Measurements from ENCODE around the gene MEGF11.

The MEGF11 gene

DNA sequence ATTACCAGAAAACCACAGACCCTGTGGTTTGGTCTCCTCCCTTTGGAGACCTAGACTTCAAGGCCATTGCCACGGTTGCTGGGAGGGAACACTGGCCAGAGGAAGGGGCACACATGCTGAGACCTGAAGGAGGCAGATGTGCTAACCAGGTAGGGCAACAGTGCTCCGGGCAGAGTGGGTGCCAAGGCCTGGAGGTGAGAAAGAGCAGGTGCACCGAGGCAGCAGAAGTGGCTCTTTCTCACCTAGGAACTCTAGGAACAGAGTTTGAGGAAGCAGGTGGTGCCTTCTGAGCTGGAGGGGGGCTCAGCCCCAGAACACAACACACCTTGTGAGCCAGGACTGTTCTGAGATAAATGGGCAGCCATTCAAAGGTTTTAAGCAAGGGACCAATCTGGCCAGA lies 106.1 kb downstream of the MEGF11 start:
- DNase-seq (ENCODE audit: low read depth) = no peak
- TF ChIP-seq, protein P1, sequence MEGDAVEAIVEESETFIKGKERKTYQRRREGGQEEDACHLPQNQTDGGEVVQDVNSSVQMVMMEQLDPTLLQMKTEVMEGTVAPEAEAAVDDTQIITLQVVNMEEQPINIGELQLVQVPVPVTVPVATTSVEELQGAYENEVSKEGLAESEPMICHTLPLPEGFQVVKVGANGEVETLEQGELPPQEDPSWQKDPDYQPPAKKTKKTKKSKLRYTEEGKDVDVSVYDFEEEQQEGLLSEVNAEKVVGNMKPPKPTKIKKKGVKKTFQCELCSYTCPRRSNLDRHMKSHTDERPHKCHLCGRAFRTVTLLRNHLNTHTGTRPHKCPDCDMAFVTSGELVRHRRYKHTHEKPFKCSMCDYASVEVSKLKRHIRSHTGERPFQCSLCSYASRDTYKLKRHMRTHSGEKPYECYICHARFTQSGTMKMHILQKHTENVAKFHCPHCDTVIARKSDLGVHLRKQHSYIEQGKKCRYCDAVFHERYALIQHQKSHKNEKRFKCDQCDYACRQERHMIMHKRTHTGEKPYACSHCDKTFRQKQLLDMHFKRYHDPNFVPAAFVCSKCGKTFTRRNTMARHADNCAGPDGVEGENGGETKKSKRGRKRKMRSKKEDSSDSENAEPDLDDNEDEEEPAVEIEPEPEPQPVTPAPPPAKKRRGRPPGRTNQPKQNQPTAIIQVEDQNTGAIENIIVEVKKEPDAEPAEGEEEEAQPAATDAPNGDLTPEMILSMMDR (IDR thresholded peaks at IDR 0.05; ENCODE audit: low read depth, low read length, missing control alignments) = no peak
- H3K4me3 ChIP-seq (ENCODE audit: low read depth, low read length) = no peak overlapping the region

DNA sequence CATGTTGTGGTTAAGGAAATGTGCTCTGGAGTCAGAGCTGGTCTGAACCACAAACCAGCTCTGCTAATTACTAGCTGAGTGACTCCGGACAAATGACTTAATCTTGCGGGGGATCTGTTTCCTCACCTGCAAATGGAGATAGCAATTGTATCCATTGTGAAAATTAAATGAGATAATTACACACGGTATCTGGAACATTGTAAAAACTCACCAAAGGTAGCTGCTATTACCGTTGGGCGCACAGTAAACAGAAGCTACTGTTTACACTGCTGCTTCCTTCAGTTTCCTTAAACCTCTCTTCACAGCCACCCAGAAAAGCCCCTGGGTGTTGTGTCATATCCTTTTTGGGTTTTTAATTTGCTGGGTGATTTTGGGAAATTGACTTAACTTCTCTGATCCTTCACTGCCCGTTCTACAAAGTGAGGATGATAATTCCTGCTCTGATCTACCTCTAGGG lies 107.8 kb downstream of the MEGF11 start:
- TF ChIP-seq, protein P1 (IDR thresholded peaks at IDR 0.05; ENCODE audit: low read depth, low read length, missing control alignments) = no peak
- H3K4me3 ChIP-seq (ENCODE audit: low read depth, low read length) = no peak overlapping the region
- DNase-seq (ENCODE audit: low read depth) = no peak

DNA sequence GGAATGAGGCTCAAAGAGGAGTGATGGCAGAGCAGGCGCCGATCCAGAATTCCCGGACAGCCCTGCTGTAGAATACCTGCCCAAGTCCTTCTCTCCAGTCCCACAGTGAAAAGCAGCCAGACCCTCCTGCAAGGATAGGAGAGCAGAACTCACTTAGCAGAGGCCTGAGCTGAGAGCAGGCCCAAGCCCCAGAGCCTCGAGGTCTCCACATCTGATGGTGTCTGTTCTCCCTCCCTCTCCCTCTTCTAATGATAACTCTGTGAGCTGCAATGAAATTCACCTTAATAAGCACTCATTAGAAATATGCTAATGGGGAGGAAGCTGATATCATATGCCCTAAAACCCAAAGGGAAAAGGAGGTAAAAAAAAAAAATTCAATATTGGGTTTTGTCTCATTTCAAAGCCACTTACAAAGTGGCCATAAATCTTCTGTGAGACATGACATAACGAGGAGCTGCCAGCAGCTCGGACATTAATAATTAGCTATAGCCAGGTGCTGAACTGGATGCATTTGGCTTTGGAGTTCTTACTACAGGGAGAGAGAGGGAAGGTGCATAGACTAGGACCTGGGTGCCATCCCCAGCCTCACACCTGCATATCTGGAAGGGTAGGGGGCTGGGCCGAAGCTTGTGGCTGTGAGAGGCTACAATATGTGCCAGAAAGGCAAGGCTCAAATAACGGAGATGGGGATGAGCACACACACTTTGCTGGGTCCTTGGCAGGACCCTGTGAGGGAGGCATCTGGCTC lies 108.4 kb downstream of the MEGF11 start:
- H3K4me3 ChIP-seq (ENCODE audit: low read depth, low read length) = no peak overlapping the region
- DNase-seq (ENCODE audit: low read depth) = no peak
- TF ChIP-seq, protein P1 (IDR thresholded peaks at IDR 0.05; ENCODE audit: low read depth, low read length, missing control alignments) = no peak

DNA sequence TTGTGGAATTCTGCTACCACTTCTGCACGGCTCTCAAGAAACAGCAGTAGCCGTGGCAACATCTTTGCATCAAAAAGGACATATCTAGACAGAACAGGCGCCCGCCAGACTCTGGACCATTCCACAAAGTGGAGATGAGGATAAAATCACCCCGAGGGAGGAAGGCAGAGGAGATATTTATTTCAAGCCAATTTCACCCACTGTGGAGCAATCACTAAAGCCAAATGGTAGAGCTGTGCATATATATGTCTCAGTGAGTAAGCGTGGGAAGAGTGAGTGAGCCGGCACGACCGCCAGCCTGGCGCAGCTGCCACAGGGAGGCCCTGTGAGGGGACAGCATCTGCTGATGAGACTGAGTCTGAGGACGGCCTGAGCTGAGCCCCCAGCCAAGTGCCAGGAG lies 111.3 kb downstream of the MEGF11 start:
- H3K4me3 ChIP-seq (ENCODE audit: low read depth, low read length) = no peak overlapping the region
- DNase-seq (ENCODE audit: low read depth) = no peak
- TF ChIP-seq, protein P1 (IDR thresholded peaks at IDR 0.05; ENCODE audit: low read depth, low read length, missing control alignments) = no peak

DNA sequence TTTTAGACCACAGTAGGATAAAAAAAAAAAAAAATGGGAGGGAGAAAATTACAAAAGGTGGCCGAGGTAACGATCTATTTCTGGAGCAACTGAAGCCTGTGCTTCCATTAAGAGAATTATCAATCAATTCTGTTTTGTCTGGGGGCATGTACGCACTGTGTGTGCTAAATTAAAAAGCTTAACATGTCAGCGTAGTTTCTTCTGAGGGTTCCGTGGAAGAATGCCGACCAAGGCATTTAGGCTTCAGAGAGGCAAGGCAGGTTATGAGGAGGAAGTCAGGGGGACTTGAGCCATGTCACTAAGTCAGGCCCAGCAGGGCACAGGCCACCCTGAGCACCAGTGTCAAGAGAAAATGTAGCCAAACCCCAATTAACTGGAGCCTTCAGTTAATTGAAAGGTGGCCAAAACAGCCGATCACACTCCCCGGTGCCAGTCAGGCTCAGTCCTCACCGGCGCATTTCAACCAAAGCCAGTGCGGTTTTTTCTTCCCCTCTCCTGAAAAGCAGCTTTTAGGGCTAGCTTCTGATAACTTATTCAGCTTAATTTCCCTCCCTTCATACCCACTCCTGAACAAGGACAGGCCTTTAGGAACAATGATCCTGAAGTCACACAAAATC lies 113.9 kb downstream of the MEGF11 start:
- no peak overlapping the region for H3K4me3 ChIP-seq (ENCODE audit: low read depth, low read length)
- TF ChIP-seq, protein P1 (IDR thresholded peaks at IDR 0.05; ENCODE audit: low read depth, low read length, missing control alignments) = no peak
- DNase-seq (ENCODE audit: low read depth) = no peak

DNA sequence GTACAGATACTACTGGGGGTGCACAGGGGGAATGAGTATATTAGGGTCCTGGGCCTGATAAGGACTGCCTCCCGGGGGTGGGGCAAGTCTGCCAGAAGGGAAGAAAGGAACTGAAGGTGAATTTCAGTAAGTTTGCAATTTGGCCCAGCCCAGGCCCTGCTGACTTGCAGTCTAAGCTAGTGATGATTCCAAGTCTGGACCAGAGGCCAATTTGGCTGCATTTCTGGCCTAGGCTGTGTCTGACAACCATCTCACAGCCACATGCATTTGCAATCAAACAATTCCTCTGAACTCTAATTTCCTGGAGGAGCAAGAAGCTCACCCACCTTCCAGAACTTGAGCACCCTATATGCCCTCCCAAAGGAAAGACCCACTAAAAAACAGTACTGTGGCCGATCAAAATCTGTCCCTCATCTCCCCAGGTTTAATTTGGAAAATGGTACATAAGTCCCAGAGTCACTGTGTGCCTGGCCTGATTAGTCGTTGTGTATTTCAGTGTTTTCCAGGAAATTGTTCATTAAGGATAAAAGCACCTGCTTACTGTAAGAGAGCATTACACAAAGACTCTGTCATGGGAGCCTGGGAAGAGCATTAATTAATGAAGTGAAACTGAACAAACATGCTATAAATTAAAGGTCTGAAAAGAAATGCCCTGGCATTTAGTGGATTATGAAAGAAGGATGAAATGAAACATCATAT lies 114.5 kb downstream of the MEGF11 start:
- TF ChIP-seq, protein P1 (IDR thresholded peaks at IDR 0.05; ENCODE audit: low read depth, low read length, missing control alignments) = no peak
- H3K4me3 ChIP-seq (ENCODE audit: low read depth, low read length) = no peak overlapping the region
- no peak for DNase-seq (ENCODE audit: low read depth)
